ENCODE results near the gene VGLL4.

DNA sequence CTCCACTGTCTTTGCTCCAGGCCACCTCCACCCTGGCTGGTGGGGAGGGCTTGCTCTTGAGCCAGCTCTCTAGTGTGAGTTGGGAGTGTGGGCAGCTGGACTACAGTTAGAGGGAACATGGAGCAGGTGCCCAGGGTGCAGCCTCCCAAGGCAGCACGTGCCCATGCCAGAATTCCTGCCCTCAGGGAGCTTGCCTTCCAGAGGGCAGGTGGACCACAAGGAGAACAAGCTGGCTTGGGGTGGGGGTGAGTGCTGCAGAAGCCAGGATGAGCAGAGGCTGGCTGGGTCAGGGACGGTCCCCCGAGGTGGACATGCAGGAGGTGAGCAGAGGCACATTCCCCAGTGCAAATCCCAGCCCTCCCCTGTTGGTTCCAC lies 89.5 kb downstream of the VGLL4 start:
- no peak for TF ChIP-seq POLR2A (IDR thresholded peaks at IDR 0.05; ENCODE audit: low read length)
- no peak for TF ChIP-seq GATA1 (IDR thresholded peaks at IDR 0.05; ENCODE audit: low read depth, low read length)

Measured in erythroblast (primary cell).